Karpas-422 (cell line): ENCODE measurements around the gene PTPRK. TPM values are rescaled to one million over a fixed set of nuclear protein-coding genes. Genes with fewer than 3 reads are reported as not detected.

Source experiments
- DNase-seq: peaks from one replicate; pipeline ENCODE4 v3.0.0-alpha.2; 2015
- H2AFZ ChIP-seq: fragments of 200-600 bp; sonication (generic); 2 replicates; pipeline ENCODE4 v1.6.1; 2014; ENCODE audit warnings: antibody characterized with exemption, low read length, mixed read lengths
- H3K27ac ChIP-seq: fragments of 200-600 bp; sonication (generic); 2 replicates; pipeline ENCODE4 v1.5.1; 2014; ENCODE audit warnings: mild to moderate bottlenecking, low read length, moderate library complexity
- H3K27me3 ChIP-seq: fragments of 200-600 bp; sonication (generic); 2 replicates; pipeline ENCODE4 v1.6.1; 2014; ENCODE audit warnings: low read length, mixed read lengths
- H3K36me3 ChIP-seq: fragments of 200-600 bp; sonication (generic); 2 replicates; pipeline ENCODE4 v1.6.1; 2014; ENCODE audit warnings: low read length, mixed read lengths; ENCODE audit not compliant: insufficient read depth
- H3K4me1 ChIP-seq: fragments of 200-600 bp; sonication (generic); 2 replicates; pipeline ENCODE4 v1.6.1; 2014; ENCODE audit warnings: mild to moderate bottlenecking, low read length, mixed read lengths
- H3K4me2 ChIP-seq: fragments of 200-600 bp; sonication (generic); 2 replicates; pipeline ENCODE4 v1.6.1; 2014; ENCODE audit warnings: low read length, low read depth, mild to moderate bottlenecking; ENCODE audit not compliant: poor library complexity, severe bottlenecking
- H3K4me3 ChIP-seq: fragments of 200-600 bp; sonication (generic); 2 replicates; pipeline ENCODE4 v1.5.1; 2014; ENCODE audit warnings: mild to moderate bottlenecking, antibody characterized with exemption, low read length, mixed read lengths
- H3K79me2 ChIP-seq: fragments of 200-600 bp; sonication (generic); 2 replicates; pipeline ENCODE4 v1.6.1; 2014; ENCODE audit warnings: mild to moderate bottlenecking, low read length, mixed read lengths
- H3K9ac ChIP-seq: fragments of 200-600 bp; sonication (generic); 2 replicates; pipeline ENCODE4 v1.6.0; 2014; ENCODE audit warnings: low read length
- H3K9me2 ChIP-seq: fragments of 200-600 bp; sonication (generic), shearing (Covaris generic); replicated peaks from 2 replicates; pipeline ENCODE4 v1.6.0; 2014; ENCODE audit warnings: mild to moderate bottlenecking, low read length, moderate library complexity; ENCODE audit not compliant: insufficient read depth
- H3K9me3 ChIP-seq: fragments of 300-700, 200-600 bp; sonication (generic); 2 replicates; pipeline ENCODE4 v1.6.1; 2014; ENCODE audit warnings: low read length, mixed read lengths
- H4K20me1 ChIP-seq: fragments of 200-600 bp; sonication (generic); 2 replicates; pipeline ENCODE4 v1.6.1; 2014; ENCODE audit warnings: mild to moderate bottlenecking, antibody characterized with exemption, low read length, low read depth; ENCODE audit not compliant: insufficient read depth
- total RNA-seq: library from RNA; depleted of rRNA; stranded (reverse); fragments of >200 nt; shearing (Covaris generic); gene quantifications from 2 replicates; pipeline ENCODE4 v1.2.3, GENCODE V29; 2014; ENCODE audit warnings: low replicate concordance

The PTPRK gene
- total RNA-seq, 1 experiment from 2014 or later: 0.04 TPM

GRCh38 chr6:128346569-128346968 lies 173.8 kb downstream of the PTPRK start:
- H4K20me1 ChIP-seq: no peaks in the 10 kb centered on the region
- H3K79me2 ChIP-seq: no peaks in the 10 kb centered on the region
- H3K9me2 ChIP-seq: no peaks in the 10 kb centered on the region
- no peaks in the 10 kb centered on the region for H3K4me1 ChIP-seq
- H3K9me3 ChIP-seq: peaks cover 11% of the 10 kb centered on the region; the same call in 1 of the 2 replicates
- H3K4me2 ChIP-seq: no peak overlapping the region
- H3K36me3 ChIP-seq: no peaks in the 10 kb centered on the region
- DNase-seq: no peak
- H3K4me3 ChIP-seq: no peak overlapping the region
- H3K27me3 ChIP-seq: no peaks in the 10 kb centered on the region
- no peak overlapping the region for H3K9ac ChIP-seq
- no peak overlapping the region for H3K27ac ChIP-seq
- H2AFZ ChIP-seq: no peak overlapping the region

- Histone ChIP-seq H2AFZ (no peak overlapping the region), H3K9me2 (no peaks in the 10 kb centered on the region), H3K9me3 (peaks cover 11% of the 10 kb centered on the region; the same call in 1 of the 2 replicates), H3K36me3 (no peaks in the 10 kb centered on the region), H3K4me3 (no peak overlapping the region), H3K4me2 (no peak overlapping the region), H4K20me1 (no peaks in the 10 kb centered on the region), H3K4me1 (no peaks in the 10 kb centered on the region), H3K9ac (no peak overlapping the region), H3K79me2 (no peaks in the 10 kb centered on the region), H3K27me3 (no peaks in the 10 kb centered on the region), H3K27ac (no peak overlapping the region)
- DNase-seq: no peak
Observed at GRCh38 chr6:128345278-128345677, 175.1 kb downstream of the PTPRK start.

GRCh38 chr6:128343706-128344105 lies 176.7 kb downstream of the PTPRK start:
- Histone ChIP-seq H4K20me1 (no peaks in the 10 kb centered on the region), H3K9me3 (peaks cover 6% of the 10 kb centered on the region; the same call in 1 of the 2 replicates), H3K9ac (no peak overlapping the region), H3K36me3 (no peaks in the 10 kb centered on the region), H3K4me2 (no peak overlapping the region), H2AFZ (no peak overlapping the region), H3K27me3 (no peaks in the 10 kb centered on the region), H3K27ac (no peak overlapping the region), H3K4me1 (no peaks in the 10 kb centered on the region), H3K4me3 (no peak overlapping the region), H3K9me2 (no peaks in the 10 kb centered on the region), H3K79me2 (no peaks in the 10 kb centered on the region)
- no peak for DNase-seq

- H3K4me1 ChIP-seq: no peaks in the 10 kb centered on the region
- DNase-seq: no peak
- no peak overlapping the region for H3K4me2 ChIP-seq
- no peaks in the 10 kb centered on the region for H3K36me3 ChIP-seq
- no peak overlapping the region for H3K9ac ChIP-seq
- no peak overlapping the region for H2AFZ ChIP-seq
- no peak overlapping the region for H3K4me3 ChIP-seq
- H4K20me1 ChIP-seq: no peaks in the 10 kb centered on the region
- peaks cover 5% of the 10 kb centered on the region for H3K9me3 ChIP-seq
- no peaks in the 10 kb centered on the region for H3K9me2 ChIP-seq
- H3K27ac ChIP-seq: no peak overlapping the region
- H3K27me3 ChIP-seq: no peaks in the 10 kb centered on the region
- H3K79me2 ChIP-seq: no peaks in the 10 kb centered on the region
Observed at GRCh38 chr6:128339635-128340450, 180.6 kb downstream of the PTPRK start.

GRCh38 chr6:128337619-128338018 lies 182.8 kb downstream of the PTPRK start:
- Histone ChIP-seq H3K27ac (no peak overlapping the region), H3K36me3 (no peaks in the 10 kb centered on the region)
- no peak for DNase-seq

GRCh38 chr6:128336436-128337095 lies 183.8 kb downstream of the PTPRK start:
- H3K4me2 ChIP-seq: no peak overlapping the region
- no peak overlapping the region for H3K27ac ChIP-seq
- H3K9ac ChIP-seq: no peak overlapping the region
- no peaks in the 10 kb centered on the region for H3K4me1 ChIP-seq
- H3K79me2 ChIP-seq: no peaks in the 10 kb centered on the region
- H3K9me2 ChIP-seq: no peaks in the 10 kb centered on the region
- no peaks in the 10 kb centered on the region for H4K20me1 ChIP-seq
- peaks cover 14% of the 10 kb centered on the region for H3K9me3 ChIP-seq
- no peak overlapping the region for H3K4me3 ChIP-seq
- no peaks in the 10 kb centered on the region for H3K27me3 ChIP-seq
- H2AFZ ChIP-seq: no peak overlapping the region
- no peak for DNase-seq
- no peaks in the 10 kb centered on the region for H3K36me3 ChIP-seq

More at GRCh38 chr6:128337619-128338018, 182.8 kb downstream of the PTPRK start:
- Histone ChIP-seq H3K27me3 (no peaks in the 10 kb centered on the region), H3K9ac (no peak overlapping the region), H4K20me1 (no peaks in the 10 kb centered on the region), H2AFZ (no peak overlapping the region), H3K4me2 (no peak overlapping the region), H3K9me3 (peaks cover 10% of the 10 kb centered on the region), H3K9me2 (no peaks in the 10 kb centered on the region), H3K79me2 (no peaks in the 10 kb centered on the region), H3K4me1 (no peaks in the 10 kb centered on the region), H3K4me3 (no peak overlapping the region)

GRCh38 chr6:128335963-128336362 lies 184.4 kb downstream of the PTPRK start:
- Histone ChIP-seq H3K36me3 (no peaks in the 10 kb centered on the region), H3K79me2 (no peaks in the 10 kb centered on the region), H3K4me3 (no peak overlapping the region), H3K4me2 (no peak overlapping the region), H2AFZ (no peak overlapping the region), H3K9me3 (peaks cover 14% of the 10 kb centered on the region), H3K27ac (no peak overlapping the region), H3K9me2 (no peaks in the 10 kb centered on the region), H3K9ac (no peak overlapping the region), H4K20me1 (no peaks in the 10 kb centered on the region), H3K27me3 (no peaks in the 10 kb centered on the region), H3K4me1 (no peaks in the 10 kb centered on the region)
- no peak for DNase-seq

- Histone ChIP-seq H3K4me2 (no peak overlapping the region), H3K4me1 (no peaks in the 10 kb centered on the region), H3K4me3 (no peak overlapping the region), H4K20me1 (no peaks in the 10 kb centered on the region), H3K27ac (no peak overlapping the region), H3K79me2 (no peaks in the 10 kb centered on the region), H2AFZ (no peak overlapping the region), H3K9me3 (peaks cover 14% of the 10 kb centered on the region), H3K9ac (no peak overlapping the region), H3K36me3 (no peaks in the 10 kb centered on the region), H3K9me2 (no peaks in the 10 kb centered on the region), H3K27me3 (no peaks in the 10 kb centered on the region)
- no peak for DNase-seq
Observed at GRCh38 chr6:128333581-128334223, 186.7 kb downstream of the PTPRK start.
